ENCODE data around the gene PRELID2.

DNA sequence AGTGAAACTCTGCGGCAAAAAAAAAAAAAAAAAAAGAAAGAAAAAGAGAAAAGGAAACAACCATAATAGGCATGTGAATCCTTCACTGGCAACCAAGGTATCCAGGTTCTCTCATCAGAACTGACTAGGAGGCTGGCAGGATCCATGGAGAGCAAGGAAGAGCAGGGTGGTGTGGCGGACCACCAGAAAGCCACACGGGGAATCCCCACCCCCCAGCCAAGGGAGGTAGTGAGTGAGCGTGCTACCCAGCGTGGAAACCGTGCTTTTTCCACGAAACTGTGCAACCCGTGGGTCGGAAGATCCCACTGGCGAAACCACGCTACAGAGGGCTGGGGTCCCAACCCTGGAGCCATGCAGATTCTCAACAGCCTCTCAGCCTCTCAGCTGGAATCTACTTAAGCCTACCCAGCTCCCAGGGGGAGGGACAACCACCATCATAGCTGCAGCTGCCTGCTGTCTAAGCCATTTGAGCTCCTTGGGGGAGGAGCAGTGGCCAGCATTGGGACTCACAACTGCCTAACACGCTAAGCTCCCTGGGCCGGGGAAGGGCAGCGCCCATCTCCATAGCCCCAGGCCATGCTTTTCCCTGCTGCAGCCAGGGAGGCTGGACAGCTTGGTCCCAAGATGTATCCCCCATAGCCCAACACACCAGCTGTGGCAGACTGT, 91.6 kb downstream of the PRELID2 start:
- no peak for TF ChIP-seq POLR2A (IDR thresholded peaks at IDR 0.05)
- TF ChIP-seq CTCF (IDR thresholded peaks at IDR 0.05) = no peak
